H9 (cell line): ENCODE data around the gene KRTAP2-2. TPM values are rescaled to one million over a fixed set of nuclear protein-coding genes. Genes with fewer than 3 reads are reported as not detected.

Experiments used
- DNase-seq: peaks from one replicate; pipeline ENCODE4 v3.0.0-alpha.2; 2017
- H2AFZ ChIP-seq: one replicate; pipeline ENCODE4 v1.6.1; 2013; ENCODE audit warnings: mild to moderate bottlenecking, low read length, control low read depth, moderate library complexity
- H2AK5ac ChIP-seq: 2 replicates; pipeline ENCODE4 v1.6.1; 2013; ENCODE audit warnings: low read length, control low read depth, mixed read lengths; ENCODE audit not compliant: insufficient read length
- H2BK120ac ChIP-seq: one replicate; pipeline ENCODE4 v1.6.1; 2013; ENCODE audit warnings: low read depth, mild to moderate bottlenecking, low read length, control low read depth, inconsistent platforms; ENCODE audit not compliant: poor library complexity, severe bottlenecking
- H2BK12ac ChIP-seq: 2 replicates; pipeline ENCODE4 v1.6.1; 2013; ENCODE audit warnings: low read length, control low read depth, mixed read lengths, low read depth; ENCODE audit not compliant: insufficient read length
- H2BK15ac ChIP-seq: 2 replicates; pipeline ENCODE4 v1.6.1; 2013; ENCODE audit warnings: low read depth, low read length, control low read depth
- H2BK20ac ChIP-seq: one replicate; pipeline ENCODE4 v1.6.1; 2013; ENCODE audit warnings: low read depth, mild to moderate bottlenecking, low read length, control low read depth, inconsistent platforms; ENCODE audit not compliant: poor library complexity, severe bottlenecking
- H2BK5ac ChIP-seq: 2 replicates; pipeline ENCODE4 v1.6.1; 2013; ENCODE audit warnings: low read length, control low read depth, mixed read lengths; ENCODE audit not compliant: insufficient read length
- H3K14ac ChIP-seq: 2 replicates; pipeline ENCODE4 v1.6.1; 2013; ENCODE audit warnings: low read length, control low read depth; ENCODE audit not compliant: insufficient read depth
- H3K18ac ChIP-seq: 2 replicates; pipeline ENCODE4 v1.6.1; 2013; ENCODE audit warnings: low read depth, mild to moderate bottlenecking, mixed read lengths, low read length, control low read depth; ENCODE audit not compliant: insufficient read length
- H3K23ac ChIP-seq: 2 replicates; pipeline ENCODE4 v1.6.1; 2013; ENCODE audit warnings: low read length, control low read depth, mixed read lengths, low read depth; ENCODE audit not compliant: insufficient read length
- H3K23me2 ChIP-seq: 2 replicates; pipeline ENCODE4 v1.6.1; 2013; ENCODE audit warnings: low read depth, mild to moderate bottlenecking, mixed read lengths, low read length, control low read depth; ENCODE audit not compliant: insufficient read length, poor library complexity, severe bottlenecking
- H3K27ac ChIP-seq: 2 replicates; pipeline ENCODE4 v1.5.1; 2013; ENCODE audit warnings: low read length, control low read depth, mixed read lengths, low read depth; ENCODE audit not compliant: insufficient read length
- H3K27me3 ChIP-seq: 2 replicates; pipeline ENCODE4 v1.6.1; 2013; ENCODE audit warnings: low read length, control low read depth, inconsistent platforms; ENCODE audit not compliant: insufficient read depth
- H3K4ac ChIP-seq: 2 replicates; pipeline ENCODE4 v1.6.1; 2013; ENCODE audit warnings: low read depth, mild to moderate bottlenecking, control low read depth, inconsistent platforms, low read length, moderate library complexity
- H3K4me1 ChIP-seq: 2 replicates; pipeline ENCODE4 v1.6.1; 2013; ENCODE audit warnings: low read length, control low read depth, inconsistent platforms; ENCODE audit not compliant: insufficient read depth
- H3K4me2 ChIP-seq: 2 replicates; pipeline ENCODE4 v1.6.1; 2013; ENCODE audit warnings: low read length, control low read depth, mixed read lengths; ENCODE audit not compliant: insufficient read length, insufficient read depth
- H3K56ac ChIP-seq: 2 replicates; pipeline ENCODE4 v1.6.1; 2013; ENCODE audit warnings: low read depth, mild to moderate bottlenecking, mixed read lengths, low read length, control low read depth; ENCODE audit not compliant: insufficient read length
- H3K79me1 ChIP-seq: 2 replicates; pipeline ENCODE4 v1.6.1; 2013; ENCODE audit warnings: low read depth, mild to moderate bottlenecking, moderate library complexity, low read length, control low read depth, inconsistent platforms; ENCODE audit not compliant: insufficient read depth, poor library complexity, severe bottlenecking
- H3K79me2 ChIP-seq: 2 replicates; pipeline ENCODE4 v1.6.1; 2013; ENCODE audit warnings: low read length, control low read depth, inconsistent platforms; ENCODE audit not compliant: insufficient read depth
- H3K9ac ChIP-seq: 2 replicates; pipeline ENCODE4 v1.6.1; 2013; ENCODE audit warnings: low read length, control low read depth, mixed read lengths; ENCODE audit not compliant: insufficient read length; ENCODE audit errors: extremely low read depth
- H3K9me3 ChIP-seq: one replicate; pipeline ENCODE4 v1.6.1; 2013; ENCODE audit warnings: low read depth, low read length, inconsistent platforms; ENCODE audit not compliant: control insufficient read depth
- H3T11ph ChIP-seq: one replicate; pipeline ENCODE4 v1.6.1; 2013; ENCODE audit warnings: mild to moderate bottlenecking, low read length, control low read depth, inconsistent platforms
- H4K20me1 ChIP-seq: one replicate; pipeline ENCODE4 v1.6.1; 2013; ENCODE audit not compliant: control insufficient read depth, insufficient read length, insufficient read depth
- H4K5ac ChIP-seq: 2 replicates; pipeline ENCODE4 v1.6.1; 2013; ENCODE audit warnings: low read depth, mild to moderate bottlenecking, mixed read lengths, low read length, control low read depth; ENCODE audit not compliant: insufficient read length
- H4K8ac ChIP-seq: replicated peaks from 2 replicates; pipeline ENCODE4 v1.6.1; 2013; ENCODE audit warnings: low read length, control low read depth, mixed read lengths, low read depth; ENCODE audit not compliant: insufficient read length
- H4K91ac ChIP-seq: 2 replicates; pipeline ENCODE4 v1.6.1; 2013; ENCODE audit warnings: low read depth, mild to moderate bottlenecking, moderate library complexity, mixed read lengths, low read length, control low read depth; ENCODE audit not compliant: insufficient read length
- H3K27ac Mint-ChIP-seq, 3 experiments: 2 replicates in 2 of 3; 3 replicates in 1 of 3; pipeline ENCODE4 v1.8.0; 2020 to 2021; ENCODE audit warnings: mixed read lengths in 3 of 3, mild to moderate bottlenecking in 1 of 3, moderate library complexity in 1 of 3
- H3K27me3 Mint-ChIP-seq: 2 replicates; pipeline ENCODE4 v1.8.0; 2021; ENCODE audit warnings: low read depth, mild to moderate bottlenecking, moderate library complexity, mixed read lengths
- H3K36me3 Mint-ChIP-seq, 3 experiments: 2 replicates in 2 of 3; 3 replicates in 1 of 3; pipeline ENCODE4 v1.8.0; 2020 to 2021; ENCODE audit warnings: low read depth in 3 of 3, mixed read lengths in 3 of 3; ENCODE audit not compliant: insufficient read depth in 1 of 3
- H3K4me1 Mint-ChIP-seq, 2 experiments: 2 replicates each; pipeline ENCODE4 v1.8.0; 2020; ENCODE audit warnings: mixed read lengths in 2 of 2
- H3K4me3 Mint-ChIP-seq, 2 experiments: 2 replicates in 1 of 2; 3 replicates in 1 of 2; pipeline ENCODE4 v1.8.0; 2020 to 2021; ENCODE audit warnings: mild to moderate bottlenecking in 2 of 2, mixed read lengths in 2 of 2, moderate library complexity in 1 of 2
- H3K9me3 Mint-ChIP-seq, 2 experiments: 2 replicates in 1 of 2; 3 replicates in 1 of 2; pipeline ENCODE4 v1.8.0; 2020; ENCODE audit warnings: mild to moderate bottlenecking in 2 of 2, mixed read lengths in 2 of 2, moderate library complexity in 1 of 2
- CTCF ChIP-seq: fragments of 200-600 bp; sonication (generic); conservative IDR thresholded peaks from 3 replicates; pipeline ENCODE4 v1.8.0; 2021; ENCODE audit warnings: antibody characterized with exemption, mild to moderate bottlenecking
- WGBS: extraction: QIAGEN DNeasy Blood & Tissue Kit; methylation state at CpG from one replicate; pipeline ENCODE4 v1.1.7; 2013; ENCODE audit warnings: missing lambda C conversion rate, low lambda C conversion rate, mixed read lengths; ENCODE audit not compliant: insufficient read length; ENCODE audit errors: extremely low coverage; 5-methylcytosine and 5-hydroxymethylcytosine counted together
- total RNA-seq: library from RNA; stranded (reverse); gene quantifications from 2 replicates; pipeline ENCODE4 v1.2.1, GENCODE V29; 2021

KRTAP2-2 gene
- total RNA-seq, 1 experiment from 2014 or later, result not detected

DNA sequence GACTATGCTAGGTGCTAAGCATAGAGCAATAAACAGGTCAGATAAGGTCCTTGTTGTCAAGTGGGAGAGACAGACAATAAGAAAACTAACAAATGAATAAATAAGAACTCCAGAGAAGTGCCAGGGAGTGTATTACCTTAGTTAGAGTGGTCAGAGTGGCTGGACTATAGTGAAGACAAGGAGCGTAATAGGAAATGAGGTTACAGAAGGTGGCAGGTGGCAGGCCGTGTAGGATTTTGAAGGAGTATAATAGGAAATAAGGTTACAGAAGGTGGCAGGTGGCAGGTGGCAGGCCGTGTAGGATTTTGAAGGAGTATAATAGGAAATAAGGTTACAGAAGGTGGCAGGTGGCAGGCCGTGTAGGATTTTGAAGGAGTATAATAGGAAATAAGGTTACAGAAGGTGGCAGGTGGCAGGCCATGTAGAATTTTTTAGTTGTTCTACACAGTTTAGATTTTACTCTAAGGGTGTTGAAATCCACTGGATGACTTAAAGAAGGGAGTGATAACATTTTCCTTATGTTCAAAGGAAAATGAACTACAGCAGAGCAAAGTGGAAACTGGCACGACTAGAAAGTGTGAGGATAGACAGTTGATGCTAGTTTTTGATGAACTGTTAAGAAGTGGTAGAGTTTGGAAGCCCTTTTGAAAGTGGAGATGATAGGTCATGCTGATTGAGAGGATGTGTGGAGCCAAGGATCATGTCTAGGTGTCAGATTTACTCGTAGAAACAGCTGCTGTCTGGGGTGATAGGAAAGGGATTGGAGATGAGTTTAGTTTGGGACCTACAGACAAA, 42.5 kb downstream of the KRTAP2-2 start:
- Histone ChIP-seq H4K20me1 (no peaks in the 10 kb centered on the region), H3K18ac (no peak overlapping the region), H2AFZ (no peak overlapping the region), H3K9ac (no peak overlapping the region), H3K79me1 (no peaks in the 10 kb centered on the region), H4K5ac (no peak overlapping the region), H4K91ac (no peak overlapping the region), H3K4ac (no peak overlapping the region), H2BK15ac (no peak overlapping the region), H2BK20ac (no peak overlapping the region), H2AK5ac (no peak overlapping the region), H2BK120ac (no peak overlapping the region), H3K79me2 (no peaks in the 10 kb centered on the region), H3K27me3 (no peaks in the 10 kb centered on the region), H3K4me2 (no peak overlapping the region), H3K4me1 (no peaks in the 10 kb centered on the region; the same call in 1 of the 2 replicates), H3K23ac (no peak overlapping the region), H4K8ac (no peak overlapping the region), H2BK12ac (no peak overlapping the region), H3K23me2 (no peaks in the 10 kb centered on the region), H2BK5ac (no peak overlapping the region), H3K14ac (no peak overlapping the region), H3K27ac (no peak overlapping the region), H3T11ph (no peak overlapping the region), H3K9me3 (no peaks in the 10 kb centered on the region), H3K56ac (no peak overlapping the region)
- peaks cover 17 to 19% of the 10 kb centered on the region in 2 experiments for H3K4me1 Mint-ChIP-seq
- WGBS, result no CpG with 5 or more reads among the region's 6 CpGs
- no peak for TF ChIP-seq CTCF
- no peak for DNase-seq
- H3K9me3 Mint-ChIP-seq, result no peaks in the 10 kb centered on the region
- no peak overlapping the region for H3K27ac Mint-ChIP-seq
- H3K4me3 Mint-ChIP-seq, result no peak overlapping the region
- H3K27me3 Mint-ChIP-seq, result no peaks in the 10 kb centered on the region
- H3K36me3 Mint-ChIP-seq, result no peaks in the 10 kb centered on the region
